Neural progenitor cell (in vitro differentiated cells): ENCODE measurements around the gene HS6ST3. TPM values are rescaled to one million over a fixed set of nuclear protein-coding genes. Genes with fewer than 3 reads are reported as not detected.

Source experiments
- DNase-seq: peaks from one replicate; pipeline ENCODE4 v3.0.0-alpha.2; 2016; ENCODE audit warnings: low spot score
- H2AFZ ChIP-seq: fragments of 200-600 bp; sonication (generic); replicated peaks from 2 replicates; pipeline ENCODE4 v1.6.1; 2016; ENCODE audit warnings: antibody characterized with exemption
- H3F3A ChIP-seq: fragments of 200-600 bp; sonication (generic); 2 replicates; pipeline ENCODE4 v1.6.1; 2016; ENCODE audit warnings: antibody characterized with exemption, low read depth
- H3K27ac ChIP-seq: fragments of 200-600 bp; sonication (generic); 2 replicates; pipeline ENCODE4 v1.5.1; 2016; ENCODE audit warnings: mild to moderate bottlenecking
- H3K27me3 ChIP-seq: fragments of 200-600 bp; sonication (generic); 2 replicates; pipeline ENCODE4 v1.6.1; 2016; ENCODE audit warnings: mild to moderate bottlenecking, moderate library complexity
- H3K36me3 ChIP-seq: fragments of 200-600 bp; sonication (generic); 2 replicates; pipeline ENCODE4 v1.5.1; 2016
- H3K4me1 ChIP-seq: fragments of 200-600 bp; sonication (generic); 2 replicates; pipeline ENCODE4 v1.6.1; 2016; ENCODE audit warnings: mixed run types
- H3K4me2 ChIP-seq: fragments of 200-600 bp; sonication (generic); 2 replicates; pipeline ENCODE4 v1.6.1; 2016
- H3K4me3 ChIP-seq: fragments of 200-600 bp; sonication (generic); 2 replicates; pipeline ENCODE4 v1.5.1; 2016
- H3K79me2 ChIP-seq: fragments of 200-600 bp; sonication (generic); 2 replicates; pipeline ENCODE4 v1.6.1; 2016; ENCODE audit warnings: low read depth
- H3K9ac ChIP-seq: fragments of 200-600 bp; sonication (generic); 2 replicates; pipeline ENCODE4 v1.6.1; 2016
- H3K9me3 ChIP-seq: fragments of 200-600 bp; sonication (generic); 2 replicates; pipeline ENCODE4 v1.5.1; 2016; ENCODE audit warnings: low read depth
- H4K20me1 ChIP-seq: fragments of 200-600 bp; sonication (generic); 2 replicates; pipeline ENCODE4 v1.6.1; 2016; ENCODE audit warnings: low read depth
- H3K27ac Mint-ChIP-seq: 3 replicates; pipeline ENCODE4 v1.8.0; 2021; ENCODE audit warnings: mixed read lengths
- H3K27me3 Mint-ChIP-seq: 2 replicates; pipeline ENCODE4 v1.8.0; 2022; ENCODE audit warnings: low read depth, mild to moderate bottlenecking, inconsistent platforms, moderate library complexity, mixed read lengths; ENCODE audit not compliant: insufficient read depth
- H3K36me3 Mint-ChIP-seq: 3 replicates; pipeline ENCODE4 v1.8.0; 2021; ENCODE audit warnings: mixed read lengths
- H3K4me1 Mint-ChIP-seq: 3 replicates; pipeline ENCODE4 v1.8.0; 2021; ENCODE audit warnings: mixed read lengths
- H3K4me3 Mint-ChIP-seq: 3 replicates; pipeline ENCODE4 v1.8.0; 2021; ENCODE audit warnings: mild to moderate bottlenecking, moderate library complexity, mixed read lengths
- H3K9me3 Mint-ChIP-seq: 3 replicates; pipeline ENCODE4 v1.8.0; 2020; ENCODE audit warnings: mixed read lengths
- EZH2 ChIP-seq: fragments of 200-600 bp; sonication (generic); IDR thresholded peaks from 2 replicates; pipeline ENCODE4 v1.6.1; 2017; ENCODE audit warnings: antibody characterized with exemption, mild to moderate bottlenecking, moderate library complexity
- EZH2phosphoT487 ChIP-seq: fragments of 200-600 bp; sonication (generic); IDR thresholded peaks from 2 replicates; pipeline ENCODE4 v1.6.1; 2017; ENCODE audit warnings: antibody characterized with exemption
- total RNA-seq: library from RNA; depleted of rRNA; stranded (reverse); fragments of >200 nt; gene quantifications from 2 replicates; pipeline ENCODE4 v1.2.3, GENCODE V29; 2015; ENCODE audit warnings: low replicate concordance
- TF ChIP-seq, protein P1 (sequence below): fragments of 200-600 bp; sonication (generic); IDR thresholded peaks from 2 replicates; pipeline ENCODE4 v1.5.1; 2017; ENCODE audit warnings: antibody characterized with exemption, mild to moderate bottlenecking

Gene HS6ST3
- total RNA-seq, 1 donor from 2014 or later: 0.39 TPM

DNA sequence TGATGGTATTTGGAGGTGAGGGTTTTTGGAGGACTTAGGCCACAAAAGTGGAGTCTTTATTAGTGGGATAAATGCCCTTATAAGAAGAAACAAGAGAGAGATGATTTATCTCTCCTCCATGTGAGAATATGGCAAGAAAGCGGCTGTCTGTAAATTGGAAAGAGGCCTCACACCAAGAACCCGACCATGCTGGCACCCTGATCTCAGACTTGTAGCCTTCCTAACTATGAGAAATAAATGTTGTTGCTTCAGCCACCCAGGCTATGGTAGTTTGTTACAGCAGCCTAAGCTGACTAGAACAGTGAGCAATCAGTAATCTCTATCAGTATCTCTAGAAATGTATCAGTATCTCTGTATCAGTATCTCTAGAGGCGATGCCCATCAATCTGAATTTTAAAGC lies 617.2 kb downstream of the HS6ST3 start:
- Histone ChIP-seq H3F3A (no peaks in the 10 kb centered on the region), H3K9me3 (no peaks in the 10 kb centered on the region), H4K20me1 (no peaks in the 10 kb centered on the region), H3K36me3 (no peaks in the 10 kb centered on the region), H2AFZ (no peak overlapping the region), H3K27me3 (no peaks in the 10 kb centered on the region), H3K27ac (no peak overlapping the region), H3K4me3 (no peak overlapping the region), H3K4me1 (no peaks in the 10 kb centered on the region), H3K79me2 (no peaks in the 10 kb centered on the region), H3K9ac (no peak overlapping the region), H3K4me2 (no peak overlapping the region)
- peaks cover 3% of the 10 kb centered on the region for H3K27me3 Mint-ChIP-seq
- DNase-seq: no peak
- TF ChIP-seq EZH2phosphoT487: no peak
- H3K4me1 Mint-ChIP-seq: no peaks in the 10 kb centered on the region
- H3K9me3 Mint-ChIP-seq: no peaks in the 10 kb centered on the region
- H3K4me3 Mint-ChIP-seq: no peak overlapping the region
- no peaks in the 10 kb centered on the region for H3K36me3 Mint-ChIP-seq
- no peak overlapping the region for H3K27ac Mint-ChIP-seq

DNA sequence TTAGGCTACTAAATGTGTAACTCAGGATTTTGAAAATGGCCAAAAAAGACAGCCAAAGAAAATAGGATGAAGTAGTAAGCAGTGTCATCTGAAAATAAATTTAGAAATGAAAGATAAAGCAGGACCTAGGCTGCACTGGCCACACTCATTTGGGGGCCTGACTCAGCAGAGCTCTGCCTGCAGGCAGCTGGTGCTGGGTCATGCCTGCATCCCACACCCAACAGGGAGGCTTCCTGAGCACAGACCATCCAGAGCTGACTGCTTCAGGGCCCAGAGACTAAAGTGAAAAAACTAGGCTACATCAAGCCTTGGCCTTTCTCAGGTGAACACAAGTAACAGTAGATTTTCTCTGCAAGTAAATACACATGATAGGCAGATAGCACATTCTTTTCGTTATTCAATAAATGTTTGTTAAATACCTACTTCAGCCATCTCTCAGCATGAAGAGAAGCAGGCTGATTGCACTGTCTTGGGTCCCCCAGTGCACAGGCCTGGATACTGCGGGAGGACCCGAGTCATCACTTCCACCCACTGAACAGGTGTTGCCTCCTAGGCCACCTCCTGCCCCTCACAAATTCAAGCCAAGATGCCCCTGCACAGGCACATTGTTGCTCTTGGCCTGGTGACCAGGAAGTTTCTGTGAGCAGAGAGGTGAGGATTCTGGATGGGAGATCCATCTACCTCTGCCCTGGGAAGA lies 620.4 kb downstream of the HS6ST3 start:
- Histone ChIP-seq H3K4me3 (no peak overlapping the region), H3K79me2 (no peaks in the 10 kb centered on the region), H3K9me3 (no peaks in the 10 kb centered on the region), H3K36me3 (no peaks in the 10 kb centered on the region), H3K27ac (no peak overlapping the region), H3K4me1 (no peaks in the 10 kb centered on the region), H3K4me2 (no peak overlapping the region), H3F3A (no peaks in the 10 kb centered on the region), H3K27me3 (no peaks in the 10 kb centered on the region), H2AFZ (peak overlapping the region; percentile 17), H4K20me1 (no peaks in the 10 kb centered on the region), H3K9ac (no peak overlapping the region)
- H3K9me3 Mint-ChIP-seq: no peaks in the 10 kb centered on the region
- peak; percentile 11 for DNase-seq
- TF ChIP-seq EZH2 (no peak), EZH2phosphoT487 (no peak)
- TF ChIP-seq, protein P1, sequence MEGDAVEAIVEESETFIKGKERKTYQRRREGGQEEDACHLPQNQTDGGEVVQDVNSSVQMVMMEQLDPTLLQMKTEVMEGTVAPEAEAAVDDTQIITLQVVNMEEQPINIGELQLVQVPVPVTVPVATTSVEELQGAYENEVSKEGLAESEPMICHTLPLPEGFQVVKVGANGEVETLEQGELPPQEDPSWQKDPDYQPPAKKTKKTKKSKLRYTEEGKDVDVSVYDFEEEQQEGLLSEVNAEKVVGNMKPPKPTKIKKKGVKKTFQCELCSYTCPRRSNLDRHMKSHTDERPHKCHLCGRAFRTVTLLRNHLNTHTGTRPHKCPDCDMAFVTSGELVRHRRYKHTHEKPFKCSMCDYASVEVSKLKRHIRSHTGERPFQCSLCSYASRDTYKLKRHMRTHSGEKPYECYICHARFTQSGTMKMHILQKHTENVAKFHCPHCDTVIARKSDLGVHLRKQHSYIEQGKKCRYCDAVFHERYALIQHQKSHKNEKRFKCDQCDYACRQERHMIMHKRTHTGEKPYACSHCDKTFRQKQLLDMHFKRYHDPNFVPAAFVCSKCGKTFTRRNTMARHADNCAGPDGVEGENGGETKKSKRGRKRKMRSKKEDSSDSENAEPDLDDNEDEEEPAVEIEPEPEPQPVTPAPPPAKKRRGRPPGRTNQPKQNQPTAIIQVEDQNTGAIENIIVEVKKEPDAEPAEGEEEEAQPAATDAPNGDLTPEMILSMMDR: no peak
- no peak overlapping the region for H3K4me3 Mint-ChIP-seq
- no peaks in the 10 kb centered on the region for H3K4me1 Mint-ChIP-seq
- H3K27me3 Mint-ChIP-seq: peaks cover 3% of the 10 kb centered on the region
- H3K27ac Mint-ChIP-seq: no peak overlapping the region
- no peaks in the 10 kb centered on the region for H3K36me3 Mint-ChIP-seq

DNA sequence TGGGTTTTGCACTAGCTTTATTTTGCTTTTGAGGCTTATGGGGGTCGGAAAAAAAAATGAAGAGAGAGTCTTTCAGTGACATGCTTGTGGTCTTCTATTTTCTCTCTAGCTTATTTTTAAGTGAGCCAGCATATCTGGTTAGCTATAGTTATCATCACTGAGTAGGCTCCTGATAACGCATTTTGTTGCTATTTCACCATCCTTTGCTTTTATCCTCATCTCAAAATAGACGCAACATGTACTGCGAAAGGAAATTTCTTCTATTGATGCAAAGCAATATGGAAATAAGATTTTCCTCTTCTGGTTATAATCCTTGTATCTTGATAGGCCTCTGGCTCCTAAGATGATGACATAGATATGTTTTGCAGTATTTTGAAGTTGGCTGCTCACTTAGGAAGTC lies 630.5 kb downstream of the HS6ST3 start:
- TF ChIP-seq, protein P1: no peak
- TF ChIP-seq EZH2: no peak
- no peak for TF ChIP-seq EZH2phosphoT487
- Histone ChIP-seq H3K9me3 (no peaks in the 10 kb centered on the region), H3K4me2 (no peak overlapping the region), H2AFZ (no peak overlapping the region), H3K27ac (no peak overlapping the region), H4K20me1 (no peaks in the 10 kb centered on the region), H3K27me3 (no peaks in the 10 kb centered on the region), H3K4me3 (no peak overlapping the region), H3F3A (no peaks in the 10 kb centered on the region), H3K79me2 (no peaks in the 10 kb centered on the region), H3K4me1 (no peaks in the 10 kb centered on the region), H3K9ac (no peak overlapping the region), H3K36me3 (no peaks in the 10 kb centered on the region)
- no peaks in the 10 kb centered on the region for H3K9me3 Mint-ChIP-seq
- H3K27me3 Mint-ChIP-seq: no peaks in the 10 kb centered on the region
- H3K4me1 Mint-ChIP-seq: no peaks in the 10 kb centered on the region
- no peak overlapping the region for H3K27ac Mint-ChIP-seq
- H3K36me3 Mint-ChIP-seq: no peaks in the 10 kb centered on the region
- DNase-seq: no peak
- H3K4me3 Mint-ChIP-seq: no peak overlapping the region

DNA sequence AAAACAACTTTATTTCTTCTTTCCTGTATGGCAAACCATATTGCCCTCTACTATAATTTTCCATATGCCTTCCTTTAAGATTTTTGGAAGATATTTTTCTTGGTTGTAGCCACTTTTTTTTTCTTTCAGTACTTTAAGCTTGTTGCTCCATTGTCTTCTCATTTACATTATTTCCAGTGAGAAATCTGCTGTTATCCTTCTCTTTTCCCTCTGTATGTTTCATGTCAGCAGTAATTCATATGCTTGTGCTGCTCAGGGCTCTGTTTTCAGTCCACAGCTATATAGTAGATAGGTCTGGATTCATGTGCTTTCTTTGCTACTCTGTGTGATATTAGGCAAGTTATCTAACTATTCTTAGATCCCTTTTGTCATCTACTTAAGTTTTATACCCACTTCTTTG lies 636.7 kb downstream of the HS6ST3 start:
- H3F3A ChIP-seq: no peaks in the 10 kb centered on the region
- no peaks in the 10 kb centered on the region for H3K4me1 ChIP-seq
- no peaks in the 10 kb centered on the region for H3K36me3 ChIP-seq
- Mint-ChIP-seq H3K27ac (no peak overlapping the region), H3K27me3 (no peaks in the 10 kb centered on the region), H3K4me3 (no peak overlapping the region), H3K9me3 (peaks cover 5% of the 10 kb centered on the region), H3K36me3 (no peaks in the 10 kb centered on the region), H3K4me1 (no peaks in the 10 kb centered on the region)
- TF ChIP-seq EZH2phosphoT487 (no peak), EZH2 (no peak)
- TF ChIP-seq, protein P1: no peak
- no peaks in the 10 kb centered on the region for H4K20me1 ChIP-seq
- H3K9me3 ChIP-seq: no peaks in the 10 kb centered on the region
- H3K4me2 ChIP-seq: no peak overlapping the region
- no peak overlapping the region for H3K9ac ChIP-seq
- H3K4me3 ChIP-seq: no peak overlapping the region
- no peak overlapping the region for H2AFZ ChIP-seq
- DNase-seq: no peak
- H3K27ac ChIP-seq: no peak overlapping the region
- no peaks in the 10 kb centered on the region for H3K79me2 ChIP-seq
- no peaks in the 10 kb centered on the region for H3K27me3 ChIP-seq
